ENCODE results near the gene TRMT112. TPM values are rescaled to one million over a fixed set of nuclear protein-coding genes. Genes with fewer than 3 reads are reported as not detected.

Gene TRMT112
- total and polyA plus RNA-seq, 2 of the 8 experiments (the other 6 are each of a cell fraction or from before 2014, with no cell fraction given), result 300 to 650 TPM

- no peak for TF ChIP-seq HDAC2 (IDR thresholded peaks at IDR 0.05; ENCODE audit: borderline replicate concordance in 1 of 2, low read depth in 2 of 2, low read length in 2 of 2)
- no peak for TF ChIP-seq MAX (IDR thresholded peaks at IDR 0.05)
- TF ChIP-seq SIX5 (IDR thresholded peaks at IDR 0.05; ENCODE audit: low read depth, low read length), result peak; percentile 75
- no peak for TF ChIP-seq SP1 (IDR thresholded peaks at IDR 0.05; ENCODE audit: low read depth, low read length)
- no peak for TF ChIP-seq TCF12 (IDR thresholded peaks at IDR 0.05; ENCODE audit: low read depth, low read length)
- no peak for TF ChIP-seq TBP (IDR thresholded peaks at IDR 0.05; ENCODE audit: low read depth, low read length)
- TF ChIP-seq RAD21 (IDR thresholded peaks at IDR 0.05 in 1 of 2, conservative IDR thresholded peaks at IDR 0.05 in 1 of 2; ENCODE audit: low read depth in 2 of 2, low read length in 2 of 2), result no peak; a peak in 1 of 4 replicates
- no peak for TF ChIP-seq GTF2F1 (IDR thresholded peaks at IDR 0.05; ENCODE audit: borderline replicate concordance, low read depth, low read length)
- 0 out of 2 replicates have a peak, but pooled peaks have one; percentile 9 for TF ChIP-seq EGR1 (IDR thresholded peaks at IDR 0.05; ENCODE audit: borderline replicate concordance, low read depth, low read length)
- no peak for TF ChIP-seq BACH1 (IDR thresholded peaks at IDR 0.05; ENCODE audit: low read length)
- TF ChIP-seq CHD1 (IDR thresholded peaks at IDR 0.05; ENCODE audit: low read depth, low read length), result no peak
- TF ChIP-seq SP4 (IDR thresholded peaks at IDR 0.05; ENCODE audit: low read length), result peak; percentile 97
- peak; percentile 68 to 76; a peak in 1 of 4 replicates for TF ChIP-seq SIN3A (conservative IDR thresholded peaks at IDR 0.05 in 1 of 2, IDR thresholded peaks at IDR 0.05 in 1 of 2; ENCODE audit: low read depth in 1 of 2, low read length in 2 of 2)
- no peak for TF ChIP-seq CEBPB (IDR thresholded peaks at IDR 0.05; ENCODE audit: low read depth, low read length)
- TF ChIP-seq TAF7 (optimal IDR thresholded peaks at IDR 0.05; ENCODE audit: borderline replicate concordance, low read depth, low read length), result peak; percentile 22
- peak; percentile 97 for TF ChIP-seq YY1 (IDR thresholded peaks at IDR 0.05; ENCODE audit: low read depth, low read length)
- no peak for TF ChIP-seq CBX8 (IDR thresholded peaks at IDR 0.05; ENCODE audit: borderline replicate concordance, low read depth, low read length)
- no peak for TF ChIP-seq POU5F1 (IDR thresholded peaks at IDR 0.05; ENCODE audit: low read depth, low read length)
- TF ChIP-seq POLR2AphosphoS5 (IDR thresholded peaks at IDR 0.05; ENCODE audit: low read depth, low read length), result no peak
- TF ChIP-seq NANOG (IDR thresholded peaks at IDR 0.05; ENCODE audit: insufficient read depth, low read depth, low read length, poor library complexity, severe bottlenecking), result peak; percentile 20
- 0 out of 2 replicates have a peak, but pooled peaks have one; percentile 19 for TF ChIP-seq CREB1 (IDR thresholded peaks at IDR 0.05)
Measured at GRCh38 chr11:64284962-64285884, 32.1 kb downstream of the TRMT112 start, which contains the start of gene GPR137 (continued).
